Osteoblast (primary cell): ENCODE results near the gene SPEN. TPM values are rescaled to one million over a fixed set of nuclear protein-coding genes. Genes with fewer than 3 reads are reported as not detected.

ENCODE experiments used
- DNase-seq: peaks from one replicate; pipeline ENCODE4 v3.0.0; 2011; ENCODE audit warnings: low spot score, mixed read lengths; ENCODE audit not compliant: insufficient read length; ENCODE audit errors: missing footprints
- H2AFZ ChIP-seq: 2 replicates; pipeline ENCODE4 v1.6.0; 2011; ENCODE audit warnings: mild to moderate bottlenecking, low read length
- H3K27ac ChIP-seq: 2 replicates; pipeline ENCODE4 v1.5.1; 2011; ENCODE audit warnings: mild to moderate bottlenecking, low read depth, low read length, moderate library complexity
- H3K27me3 ChIP-seq: 2 replicates; pipeline ENCODE4 v1.6.0; 2012; ENCODE audit warnings: mild to moderate bottlenecking, control low read depth, inconsistent platforms, low read length, moderate library complexity; ENCODE audit not compliant: insufficient read depth
- H3K36me3 ChIP-seq: 2 replicates; pipeline ENCODE4 v1.5.1; 2011; ENCODE audit warnings: mild to moderate bottlenecking, low read length, control low read depth, moderate library complexity; ENCODE audit not compliant: insufficient read depth
- H3K4me1 ChIP-seq: 2 replicates; pipeline ENCODE4 v1.5.1; 2011; ENCODE audit warnings: mild to moderate bottlenecking, low read length, control low read depth, moderate library complexity; ENCODE audit not compliant: insufficient read depth
- H3K4me2 ChIP-seq: 2 replicates; pipeline ENCODE4 v1.6.0; 2011; ENCODE audit warnings: mild to moderate bottlenecking, low read length; ENCODE audit not compliant: insufficient read depth
- H3K4me3 ChIP-seq: fragments of 200-600 bp; sonication (generic); 3 replicates; pipeline ENCODE4 v1.5.1; 2012; ENCODE audit warnings: mild to moderate bottlenecking, low read length, inconsistent platforms; ENCODE audit not compliant: insufficient read depth
- H3K79me2 ChIP-seq: 2 replicates; pipeline ENCODE4 v1.6.0; 2012; ENCODE audit warnings: mild to moderate bottlenecking, low read length, control low read depth, inconsistent platforms; ENCODE audit not compliant: insufficient read depth
- H3K9me3 ChIP-seq: 2 replicates; pipeline ENCODE4 v1.5.1; 2011; ENCODE audit warnings: low read depth, low read length, control low read depth
- H4K20me1 ChIP-seq: 2 replicates; pipeline ENCODE4 v1.6.0; 2012; ENCODE audit warnings: mild to moderate bottlenecking, low read length, control low read depth; ENCODE audit not compliant: insufficient read depth
- CTCF ChIP-seq: IDR thresholded peaks from 2 replicates; pipeline ENCODE4 v1.5.1; 2011; ENCODE audit warnings: mild to moderate bottlenecking, low read depth, low read length, moderate library complexity; ENCODE audit errors: extremely low read depth
- small RNA-seq: library from RNA; depleted of rRNA; stranded (forward); fragments of <200 nt; gene quantifications from one replicate; pipeline ENCODE3, GENCODE V24; 2012
- total RNA-seq: library from RNA; depleted of rRNA; stranded (reverse); fragments of >200 nt; gene quantifications from 2 replicates; pipeline ENCODE4 v1.2.3, GENCODE V29; 2012

SPEN gene
- total RNA-seq, 1 donor = 21.0 TPM

- Histone ChIP-seq H4K20me1 (no peaks in the 10 kb centered on the region), H3K4me3 (no peak overlapping the region), H3K4me1 (no peaks in the 10 kb centered on the region), H3K27ac (no peak overlapping the region), H3K27me3 (no peaks in the 10 kb centered on the region), H3K79me2 (no peaks in the 10 kb centered on the region), H3K9me3 (no peaks in the 10 kb centered on the region), H3K4me2 (no peak overlapping the region), H3K36me3 (no peaks in the 10 kb centered on the region), H2AFZ (no peak overlapping the region)
- DNase-seq = no peak
- TF ChIP-seq CTCF = no peak
These were observed 142.3 kb downstream of the SPEN start for GRCh38 chr1:15989776-15990175.

Small RNA genes within 50 kb of the gene (small RNA-seq; reads per million reads assigned to genes)
- gene AL034555.1 (not detected), gene AL355994.1 (not detected), gene AL355994.5 (not detected)

Other genes starting within 250 kb of the SPEN start
- 29.3 and 29.5 TPM in 2 replicates for gene DDI2, start 230.2 kb upstream of the SPEN start, total RNA-seq
- 123 and 132 TPM in 2 replicates for gene PLEKHM2, start 163.4 kb upstream of the SPEN start, total RNA-seq
- gene SLC25A34, start 111.4 kb upstream of the SPEN start, total RNA-seq = 1.4 and 1.5 TPM in 2 replicates
- not detected in 2 replicates for gene TMEM82, start 105.2 kb upstream of the SPEN start, total RNA-seq
- 108 and 121 TPM in 2 replicates for gene FBLIM1, start 88.9 kb upstream of the SPEN start, total RNA-seq
- gene UQCRHL, start 40.1 kb upstream of the SPEN start, total RNA-seq = 1.1 and 1.5 TPM in 2 replicates
- 25.0 and 29.7 TPM in 2 replicates for gene ZBTB17, start 128.4 kb downstream of the SPEN start, total RNA-seq
- gene SRARP, start 156.5 kb downstream of the SPEN start, total RNA-seq = not detected in 2 replicates
- 4.1 and 6.9 TPM in 2 replicates for gene HSPB7, start 170.3 kb downstream of the SPEN start, total RNA-seq
- not detected in 2 replicates for gene CLCNKA, start 174.3 kb downstream of the SPEN start, total RNA-seq
- 0.29 and 0.36 TPM in 2 replicates for gene CLCNKB, start 196.1 kb downstream of the SPEN start, total RNA-seq
- gene FAM131C, start 225.9 kb downstream of the SPEN start, total RNA-seq = 0.36 TPM in 1 of 2 replicates, not detected in the other